HG03060 (cell line): Measurements from ENCODE around the gene ARHGEF10L.

Experiments
- ATAC-seq: cut with Tn5 transposase; IDR thresholded peaks from one replicate; pipeline ENCODE4 v1.9.1; 2021; ENCODE audit warnings: low read depth, moderate number of reproducible peaks; ENCODE audit not compliant: unreplicated experiment

Gene ARHGEF10L

DNA sequence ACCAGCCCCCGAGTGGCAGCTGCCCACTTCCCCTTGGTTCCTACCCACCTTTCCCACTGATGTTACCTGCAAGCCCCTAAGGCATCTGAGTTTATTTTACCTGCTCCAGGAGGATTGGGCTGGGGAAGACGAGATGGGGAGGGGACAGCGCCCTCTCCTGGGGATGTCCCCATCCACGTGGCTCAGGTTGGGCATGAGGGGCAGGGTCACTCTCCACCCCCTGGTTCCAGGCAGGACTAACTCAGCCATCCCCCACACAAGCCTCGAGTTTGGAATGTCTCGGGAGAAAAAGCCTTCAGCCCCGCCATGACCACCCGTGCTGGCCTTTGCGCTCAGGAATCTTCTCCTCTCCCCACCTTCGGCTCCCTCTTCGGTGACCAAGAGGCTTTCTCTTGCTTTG lies 90.0 kb downstream of the ARHGEF10L start:
- ATAC-seq, result no peak

DNA sequence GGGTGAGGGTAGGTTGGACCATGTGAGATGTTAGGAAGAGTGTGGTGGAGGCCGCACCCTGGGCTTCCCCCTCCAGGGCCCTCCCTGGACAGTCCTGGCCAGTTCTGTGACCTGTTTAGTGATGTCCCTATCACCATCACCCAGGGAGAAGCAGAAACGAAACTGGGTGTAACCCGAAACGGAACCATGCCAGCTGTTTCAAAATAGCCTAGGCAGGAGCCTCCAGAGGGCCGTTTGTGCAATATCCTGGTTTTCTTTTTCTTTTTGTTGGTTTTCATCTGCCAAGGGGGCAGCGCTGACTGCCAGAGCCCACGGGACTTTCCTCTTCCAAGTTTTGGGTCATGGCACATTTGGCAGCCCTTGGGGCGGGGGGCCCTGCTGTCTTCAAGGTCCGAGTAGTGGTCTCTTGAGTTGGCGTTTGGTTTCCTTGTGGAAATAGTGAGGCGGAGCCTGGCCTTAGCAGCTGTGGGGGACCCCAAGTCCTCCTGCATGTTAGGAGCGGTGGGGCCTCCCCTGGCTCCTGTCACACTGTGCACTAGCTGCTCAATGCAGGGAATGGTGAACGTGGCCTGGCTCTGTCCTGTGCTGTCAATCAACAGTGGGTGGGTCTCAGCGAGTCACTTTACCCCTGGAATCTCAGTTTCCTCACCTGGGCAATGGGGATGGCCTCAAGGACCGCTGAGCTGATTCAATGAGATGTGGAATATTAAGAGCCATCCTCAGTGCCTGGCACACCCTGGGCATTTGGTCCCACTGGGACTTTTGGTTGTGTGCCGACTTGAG lies 90.7 kb downstream of the ARHGEF10L start:
- no peak for ATAC-seq

DNA sequence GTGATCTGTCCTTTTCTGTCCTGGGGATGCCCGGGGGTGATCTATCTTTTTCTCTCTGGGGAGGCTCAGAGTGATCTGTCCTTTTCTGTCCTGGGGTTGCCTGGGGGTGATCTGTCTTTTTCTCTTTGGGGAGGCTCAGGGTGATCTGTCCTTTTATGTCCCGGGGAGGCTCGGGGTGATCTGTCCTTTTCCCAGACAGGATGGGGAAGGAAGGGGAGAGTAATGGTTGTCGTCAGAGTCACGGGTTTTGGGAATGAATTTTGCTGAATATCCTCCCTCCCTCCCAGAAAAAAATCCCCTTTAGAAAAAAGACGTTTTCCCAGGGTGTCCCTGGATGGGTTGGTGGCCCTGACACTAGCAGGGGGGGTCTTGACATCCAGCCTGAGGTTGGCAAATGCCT lies 91.5 kb downstream of the ARHGEF10L start:
- ATAC-seq, result no peak

GRCh38 chr1:17631410-17631809 lies 91.9 kb downstream of the ARHGEF10L start:
- ATAC-seq, result no peak

GRCh38 chr1:17632106-17632505 lies 92.6 kb downstream of the ARHGEF10L start:
- no peak for ATAC-seq

DNA sequence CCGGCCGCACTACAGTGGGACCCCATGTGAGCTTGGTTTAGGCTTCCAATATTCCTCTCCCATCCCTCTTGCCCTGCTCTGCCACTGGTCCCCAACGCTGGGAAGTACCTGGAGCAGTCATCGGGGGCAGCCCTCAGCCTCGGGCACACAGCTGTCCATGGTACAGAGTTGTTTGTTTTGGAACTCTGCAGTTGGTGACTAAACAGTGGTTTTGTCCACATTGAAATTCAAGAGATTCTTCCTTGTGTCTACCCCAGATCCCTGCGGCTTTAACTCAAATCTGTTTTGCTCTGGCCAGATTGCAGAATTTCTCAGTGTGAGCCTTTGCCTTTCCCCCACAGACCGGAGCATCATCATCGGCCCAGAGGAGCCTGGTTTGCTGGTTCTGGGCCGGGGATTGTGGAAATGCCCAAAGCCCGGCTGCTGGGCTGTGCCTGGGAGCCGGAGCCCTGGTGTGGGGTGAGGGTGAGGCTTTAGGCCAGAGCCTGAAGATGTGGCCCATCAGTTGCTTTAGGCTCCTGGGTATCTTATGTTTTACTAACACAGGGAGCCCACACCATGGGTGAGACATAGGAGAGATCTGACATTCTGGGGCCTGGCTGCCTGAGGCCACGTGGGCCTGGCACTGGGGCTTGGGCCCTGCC lies 93.2 kb downstream of the ARHGEF10L start:
- no peak for ATAC-seq

- ATAC-seq, result no peak
These were observed 94.2 kb downstream of the ARHGEF10L start for GRCh38 chr1:17633654-17634053.

DNA sequence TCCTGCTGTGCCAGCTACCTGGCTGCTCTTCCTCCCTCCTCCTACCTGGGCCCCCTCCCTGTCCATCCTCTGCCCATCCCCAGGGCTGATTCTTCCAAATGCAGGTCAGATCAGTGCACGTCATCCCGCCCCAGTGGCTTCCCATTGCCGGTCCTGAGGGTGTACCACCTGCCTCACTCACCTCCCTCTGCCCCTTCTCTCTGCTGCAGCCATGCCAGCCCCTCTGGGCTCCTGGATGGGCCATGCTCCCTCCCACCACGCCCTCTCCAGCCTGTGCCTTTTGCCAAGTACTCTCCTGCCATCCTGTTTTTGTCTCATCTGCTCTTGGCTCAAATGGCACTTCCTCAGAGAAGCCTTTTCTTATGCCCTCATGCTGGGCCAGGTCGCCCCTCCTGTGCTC lies 95.8 kb downstream of the ARHGEF10L start:
- ATAC-seq, result no peak

- ATAC-seq, result peak; percentile 50
These were observed 96.3 kb downstream of the ARHGEF10L start for GRCh38 chr1:17635811-17636210.

- no peak for ATAC-seq
These were observed 97.1 kb downstream of the ARHGEF10L start for GRCh38 chr1:17636612-17637011.

- ATAC-seq, result no peak
These were observed 97.6 kb downstream of the ARHGEF10L start for GRCh38 chr1:17637055-17637454.

GRCh38 chr1:17639703-17640340 lies 100.3 kb downstream of the ARHGEF10L start:
- ATAC-seq, result no peak

GRCh38 chr1:17640393-17640792 lies 100.9 kb downstream of the ARHGEF10L start:
- no peak for ATAC-seq

- no peak for ATAC-seq
These were observed 101.5 kb downstream of the ARHGEF10L start for GRCh38 chr1:17640975-17641374.

DNA sequence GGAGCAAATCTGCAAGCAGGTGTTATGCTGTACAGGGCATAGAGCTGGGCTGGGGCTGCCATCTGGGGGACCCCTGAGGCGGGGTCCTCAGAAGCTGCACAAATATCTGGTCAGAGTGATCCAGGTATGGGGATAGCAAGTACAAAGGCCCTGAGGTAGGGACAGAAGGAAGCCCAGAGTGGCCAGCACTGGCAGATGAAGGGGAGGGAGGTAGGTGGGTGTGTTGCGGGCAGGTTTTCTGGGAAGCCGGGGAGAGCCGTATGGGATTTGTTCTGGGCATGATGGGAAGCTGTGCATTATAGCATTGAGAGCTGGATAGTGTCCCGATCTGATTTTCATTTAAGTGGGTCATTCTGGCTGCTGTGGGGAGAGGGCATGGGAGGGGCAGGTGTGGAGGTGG lies 102.7 kb downstream of the ARHGEF10L start:
- ATAC-seq, result no peak

DNA sequence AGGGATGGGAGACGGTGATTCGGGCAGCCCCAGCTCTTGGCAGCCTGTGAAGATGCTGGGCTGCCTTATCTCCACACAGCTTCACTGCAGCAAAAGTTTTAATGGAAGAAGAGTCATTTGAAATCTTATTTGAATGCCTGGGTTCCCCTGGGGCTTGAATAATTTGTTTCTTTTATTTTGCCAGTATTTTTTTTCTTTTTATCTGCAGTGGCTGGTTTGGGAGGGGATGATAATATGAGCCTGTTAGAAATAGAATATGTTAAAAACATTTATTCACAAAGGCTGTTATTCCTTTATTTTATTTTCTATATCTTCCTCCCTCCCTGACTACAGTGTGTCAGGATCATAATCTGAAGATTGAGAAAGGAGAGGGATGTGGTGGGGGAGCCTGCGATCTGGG lies 103.4 kb downstream of the ARHGEF10L start:
- ATAC-seq, result no peak

- no peak for ATAC-seq
These were observed 104.6 kb downstream of the ARHGEF10L start for GRCh38 chr1:17643861-17644703.

DNA sequence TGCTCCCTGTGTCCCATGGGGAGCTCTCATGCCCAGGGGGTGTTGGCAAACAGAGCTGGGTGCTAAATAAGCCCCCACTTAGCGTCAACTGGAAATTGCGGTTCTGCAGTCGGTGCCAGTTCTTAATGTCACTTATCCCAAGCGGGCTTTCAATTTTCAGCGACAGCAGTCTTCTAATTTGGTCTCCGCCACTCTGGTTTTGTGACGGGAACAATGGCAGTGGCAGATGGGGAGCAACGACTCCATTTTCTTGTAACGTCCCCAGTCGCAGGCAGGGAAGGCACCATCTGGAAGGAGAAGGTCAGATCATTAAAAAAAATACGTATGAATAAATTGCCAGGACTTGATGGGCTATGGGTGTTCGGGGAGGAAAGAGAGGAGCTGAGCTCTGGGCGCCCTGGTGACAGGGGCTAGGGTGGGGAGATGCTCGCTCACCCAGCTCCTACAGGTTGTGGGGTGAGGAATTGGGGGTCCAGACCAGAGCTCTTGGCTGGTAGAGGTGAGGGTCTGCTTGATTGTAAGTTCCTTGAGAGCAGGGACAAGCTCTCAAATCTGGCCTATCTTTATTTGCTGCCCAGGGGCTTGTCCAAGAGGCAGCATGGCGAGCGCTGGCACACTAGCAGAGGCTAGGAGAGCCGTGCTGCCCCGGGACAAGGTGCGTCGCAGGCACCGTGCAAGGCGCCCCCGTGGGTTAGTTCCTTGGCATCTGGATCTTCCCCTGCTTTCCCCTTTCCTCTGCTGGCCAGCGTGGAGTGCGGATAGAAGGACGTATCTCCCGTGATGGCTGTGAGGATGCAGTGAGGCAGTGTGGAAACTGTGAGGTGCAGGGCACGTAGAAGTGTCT lies 105.8 kb downstream of the ARHGEF10L start:
- ATAC-seq, result no peak

DNA sequence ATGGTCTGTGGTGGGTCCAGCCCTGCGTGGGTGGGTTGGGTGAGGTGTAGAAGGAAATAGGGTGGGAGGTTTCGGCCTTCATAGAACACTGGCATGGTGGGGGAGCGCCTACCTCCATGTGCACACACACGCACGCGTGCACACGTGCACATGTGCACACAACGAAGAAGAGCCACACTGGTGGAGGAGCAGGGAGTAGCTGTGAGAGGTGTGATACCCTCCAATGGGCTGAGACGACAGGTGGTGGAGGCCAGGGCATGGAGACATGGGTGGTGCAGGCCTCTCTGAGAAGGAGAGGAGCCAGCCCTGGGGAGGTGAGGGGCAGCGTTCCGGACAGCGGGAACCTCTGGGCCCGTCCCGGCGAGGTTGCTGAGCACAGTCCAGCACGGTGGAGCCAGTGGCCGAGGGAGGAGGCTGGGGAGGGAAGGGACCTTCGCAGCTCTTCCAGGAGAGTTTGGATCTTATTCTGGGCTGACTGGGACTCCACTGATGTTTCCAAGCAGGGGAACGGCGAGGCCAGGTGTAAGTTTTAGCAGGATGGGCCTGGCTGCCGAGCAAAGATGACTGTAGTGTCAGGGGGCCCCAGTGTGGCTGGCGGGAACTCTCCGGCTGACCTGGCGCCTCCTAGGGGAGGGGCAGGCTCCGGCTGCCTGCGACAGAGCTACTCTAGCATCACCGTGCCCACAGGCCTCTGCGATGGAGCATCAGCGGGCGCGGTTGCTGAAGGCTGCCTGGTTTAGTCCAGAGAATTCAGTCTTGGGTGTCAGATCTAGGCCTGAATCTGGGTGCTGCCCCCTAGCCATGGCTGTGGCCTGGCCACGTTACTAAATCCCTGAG lies 107.2 kb downstream of the ARHGEF10L start:
- ATAC-seq, result no peak
